ENCODE data around the gene ZHX3.

The ZHX3 gene

DNA sequence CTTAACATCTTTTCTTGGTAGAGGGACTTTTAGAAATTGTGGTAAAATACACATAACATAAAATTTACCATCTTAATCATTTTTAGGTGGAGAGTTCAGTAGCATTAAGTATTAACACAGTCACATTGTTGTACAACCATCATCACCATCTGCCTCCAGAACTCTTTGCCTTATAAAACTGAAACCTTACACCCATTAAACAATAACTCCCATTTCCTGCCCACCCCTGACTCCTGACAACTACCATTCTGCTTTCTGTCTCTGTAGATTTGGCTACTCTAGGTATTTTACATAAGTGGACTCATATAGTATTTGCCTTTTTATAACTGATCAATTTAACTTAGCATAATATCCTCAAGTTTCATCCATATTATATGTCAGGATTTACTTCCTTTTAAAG lies 88.7 kb downstream of the ZHX3 start:
- ChIA-PET POLR2A (no interaction called here), CTCF (interaction anchor here (1.1 kb wide), 1 partner anchor 94 kb away, joined by 3 read pairs; no protein-coding TSS in a partner anchor)
- Histone ChIP-seq H3K4me3 (ENCODE audit: control insufficient read depth in 1 of 7, extremely low read depth in 1 of 7, insufficient read depth in 4 of 7, low read depth in 2 of 7, low read length in 6 of 7) (no peak overlapping the region), H3K4me1 (ENCODE audit: control extremely low read depth in 1 of 4, control insufficient read depth in 4 of 4, insufficient read depth in 4 of 4, low read length in 3 of 4) (peaks cover 0 to 15% (median 8%) of the 10 kb centered on the region in 4 experiments), H3K9me3 (ENCODE audit: control extremely low read depth in 1 of 5, control insufficient read depth in 4 of 5, insufficient read depth in 2 of 5, low read depth in 1 of 5, low read length in 4 of 5) (no peaks in the 10 kb centered on the region), H3K27ac (ENCODE audit: insufficient read depth in 1 of 2, low read depth in 1 of 2, low read length in 2 of 2, poor library complexity in 1 of 2, severe bottlenecking in 2 of 2) (no peak overlapping the region), H3K36me3 (ENCODE audit: control insufficient read depth in 4 of 4, insufficient read depth in 4 of 4, low read length in 3 of 4) (no peaks in the 10 kb centered on the region), H3K27me3 (replicated peaks in 2 of 5; ENCODE audit: control insufficient read depth in 4 of 5, insufficient read depth in 5 of 5, low read length in 4 of 5) (peaks cover 0 to 5% (median 0%) of the 10 kb centered on the region in 5 experiments)
- no peak for DNase-seq

GRCh38 chr20:41226426-41226825 lies 91.1 kb downstream of the ZHX3 start:
- no peaks in the 10 kb centered on the region for H3K36me3 ChIP-seq (ENCODE audit: control insufficient read depth in 4 of 4, insufficient read depth in 4 of 4, low read length in 3 of 4)

DNA sequence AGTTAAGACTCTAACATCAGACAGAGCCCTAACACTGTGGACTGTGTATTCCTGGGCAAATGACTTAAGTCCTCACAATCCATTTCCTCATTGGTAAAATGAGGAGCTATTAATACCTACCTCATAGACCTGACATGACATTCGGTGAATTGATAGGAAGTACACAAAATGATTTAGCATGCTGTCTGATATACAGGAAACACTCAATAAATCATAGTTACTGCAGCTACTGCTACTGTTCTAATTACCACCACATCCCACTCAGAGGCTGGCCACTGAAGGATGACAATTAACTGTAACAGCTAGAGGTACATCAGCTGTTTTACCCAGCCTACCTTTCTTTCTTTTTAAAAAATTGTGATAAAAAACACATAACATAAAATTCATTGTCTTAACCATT lies 92.4 kb downstream of the ZHX3 start:
- H3K27ac ChIP-seq (ENCODE audit: insufficient read depth in 1 of 2, low read depth in 1 of 2, low read length in 2 of 2, poor library complexity in 1 of 2, severe bottlenecking in 2 of 2) = no peak overlapping the region
- no peaks in the 10 kb centered on the region for H3K36me3 ChIP-seq (ENCODE audit: control insufficient read depth in 4 of 4, insufficient read depth in 4 of 4, low read length in 3 of 4)
- WGBS (ENCODE audit: insufficient coverage) = no CpG with 5 or more reads among the region's 1 CpG
- H3K9me3 ChIP-seq (ENCODE audit: control extremely low read depth in 1 of 5, control insufficient read depth in 4 of 5, insufficient read depth in 2 of 5, low read depth in 1 of 5, low read length in 4 of 5) = no peaks in the 10 kb centered on the region
- no peak overlapping the region for H3K4me3 ChIP-seq (ENCODE audit: control insufficient read depth in 1 of 7, extremely low read depth in 1 of 7, insufficient read depth in 4 of 7, low read depth in 2 of 7, low read length in 6 of 7)
- peaks cover 0 to 16% (median 6%) of the 10 kb centered on the region in 4 experiments for H3K4me1 ChIP-seq (ENCODE audit: control extremely low read depth in 1 of 4, control insufficient read depth in 4 of 4, insufficient read depth in 4 of 4, low read length in 3 of 4)
- ChIA-PET CTCF (interaction anchor here (1.1 to 3.1 kb wide), 5 partner anchors 22 to 114 kb away, joined by 4 to 12 read pairs (median 4); no protein-coding TSS in a partner anchor), POLR2A (no interaction called here)
- no peaks in the 10 kb centered on the region for H3K27me3 ChIP-seq (replicated peaks in 2 of 5; ENCODE audit: control insufficient read depth in 4 of 5, insufficient read depth in 5 of 5, low read length in 4 of 5)
- DNase-seq = peak in 2 of 3 donors; percentile 61 to 73

More at GRCh38 chr20:41226426-41226825, 91.1 kb downstream of the ZHX3 start:
- Histone ChIP-seq H3K4me1 (ENCODE audit: control extremely low read depth in 1 of 4, control insufficient read depth in 4 of 4, insufficient read depth in 4 of 4, low read length in 3 of 4) (peaks cover 0 to 16% (median 6%) of the 10 kb centered on the region in 4 experiments), H3K27ac (ENCODE audit: insufficient read depth in 1 of 2, low read depth in 1 of 2, low read length in 2 of 2, poor library complexity in 1 of 2, severe bottlenecking in 2 of 2) (no peak overlapping the region), H3K4me3 (ENCODE audit: control insufficient read depth in 1 of 7, extremely low read depth in 1 of 7, insufficient read depth in 4 of 7, low read depth in 2 of 7, low read length in 6 of 7) (no peak overlapping the region), H3K27me3 (replicated peaks in 2 of 5; ENCODE audit: control insufficient read depth in 4 of 5, insufficient read depth in 5 of 5, low read length in 4 of 5) (no peaks in the 10 kb centered on the region), H3K9me3 (ENCODE audit: control extremely low read depth in 1 of 5, control insufficient read depth in 4 of 5, insufficient read depth in 2 of 5, low read depth in 1 of 5, low read length in 4 of 5) (no peaks in the 10 kb centered on the region)
- ChIA-PET POLR2A (no interaction called here), CTCF (interaction anchor here (1.0 to 1.1 kb wide), 2 partner anchors 34 to 54 kb away, joined by 3 to 4 read pairs; no protein-coding TSS in a partner anchor)
- no peak for DNase-seq
- WGBS (ENCODE audit: insufficient coverage) = 90% methylated on average over 1 of the region's 1 CpG

GRCh38 chr20:41224281-41224680 lies 93.2 kb downstream of the ZHX3 start:
- Histone ChIP-seq H3K4me3 (ENCODE audit: control insufficient read depth in 1 of 7, extremely low read depth in 1 of 7, insufficient read depth in 4 of 7, low read depth in 2 of 7, low read length in 6 of 7) (no peak overlapping the region), H3K36me3 (ENCODE audit: control insufficient read depth in 4 of 4, insufficient read depth in 4 of 4, low read length in 3 of 4) (no peaks in the 10 kb centered on the region), H3K4me1 (ENCODE audit: control extremely low read depth in 1 of 4, control insufficient read depth in 4 of 4, insufficient read depth in 4 of 4, low read length in 3 of 4) (peaks cover 0 to 16% (median 6%) of the 10 kb centered on the region in 4 experiments), H3K27ac (ENCODE audit: insufficient read depth in 1 of 2, low read depth in 1 of 2, low read length in 2 of 2, poor library complexity in 1 of 2, severe bottlenecking in 2 of 2) (no peak overlapping the region), H3K9me3 (ENCODE audit: control extremely low read depth in 1 of 5, control insufficient read depth in 4 of 5, insufficient read depth in 2 of 5, low read depth in 1 of 5, low read length in 4 of 5) (no peaks in the 10 kb centered on the region), H3K27me3 (replicated peaks in 2 of 5; ENCODE audit: control insufficient read depth in 4 of 5, insufficient read depth in 5 of 5, low read length in 4 of 5) (no peaks in the 10 kb centered on the region)
- CTCF ChIA-PET = interaction anchor here (1.1 to 3.1 kb wide), 9 partner anchors 11 to 187 kb away, joined by 3 to 12 read pairs (median 4); no protein-coding TSS in a partner anchor
- POLR2A ChIA-PET = no interaction called here
- 67% methylated on average over 1 of the region's 1 CpG for WGBS (ENCODE audit: insufficient coverage)
- peak in 2 of 3 donors; percentile 38 to 62 for DNase-seq

DNA sequence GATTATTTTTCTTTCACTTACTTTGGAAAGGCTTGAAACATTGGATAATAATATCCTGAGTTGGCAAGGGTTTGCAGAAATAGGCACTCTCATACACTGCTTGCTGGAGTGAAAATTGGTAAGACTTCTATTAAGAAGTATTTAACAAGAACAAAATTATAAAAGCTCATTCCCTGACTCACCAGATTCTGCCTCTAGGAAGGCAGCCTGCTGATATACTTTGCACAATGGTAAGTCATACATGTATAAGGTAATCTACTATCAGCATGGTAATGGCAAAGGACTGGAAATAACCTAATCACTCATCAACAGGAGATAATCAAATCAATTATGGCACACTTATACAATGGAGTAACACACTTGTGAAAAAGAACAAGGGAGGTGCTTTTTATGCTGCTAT lies 94.4 kb downstream of the ZHX3 start:
- H3K4me1 ChIP-seq (ENCODE audit: control extremely low read depth in 1 of 4, control insufficient read depth in 4 of 4, insufficient read depth in 4 of 4, low read length in 3 of 4) = peaks cover 0 to 16% (median 6%) of the 10 kb centered on the region in 4 experiments
- DNase-seq = no peak
- no peak overlapping the region for H3K4me3 ChIP-seq (ENCODE audit: control insufficient read depth in 1 of 7, extremely low read depth in 1 of 7, insufficient read depth in 4 of 7, low read depth in 2 of 7, low read length in 6 of 7)
- H3K27me3 ChIP-seq (replicated peaks in 2 of 5; ENCODE audit: control insufficient read depth in 4 of 5, insufficient read depth in 5 of 5, low read length in 4 of 5) = no peaks in the 10 kb centered on the region
- no peak overlapping the region for H3K27ac ChIP-seq (ENCODE audit: insufficient read depth in 1 of 2, low read depth in 1 of 2, low read length in 2 of 2, poor library complexity in 1 of 2, severe bottlenecking in 2 of 2)
- POLR2A ChIA-PET = no interaction called here
- CTCF ChIA-PET = interaction anchor here (1.2 to 3.1 kb wide), 7 partner anchors 10 to 188 kb away, joined by 3 to 12 read pairs (median 5); no protein-coding TSS in a partner anchor
- no peaks in the 10 kb centered on the region for H3K9me3 ChIP-seq (ENCODE audit: control extremely low read depth in 1 of 5, control insufficient read depth in 4 of 5, insufficient read depth in 2 of 5, low read depth in 1 of 5, low read length in 4 of 5)
- H3K36me3 ChIP-seq (ENCODE audit: control insufficient read depth in 4 of 4, insufficient read depth in 4 of 4, low read length in 3 of 4) = no peaks in the 10 kb centered on the region

GRCh38 chr20:41222703-41223102 lies 94.8 kb downstream of the ZHX3 start:
- Histone ChIP-seq H3K4me3 (ENCODE audit: control insufficient read depth in 1 of 7, extremely low read depth in 1 of 7, insufficient read depth in 4 of 7, low read depth in 2 of 7, low read length in 6 of 7) (no peak overlapping the region), H3K27me3 (replicated peaks in 2 of 5; ENCODE audit: control insufficient read depth in 4 of 5, insufficient read depth in 5 of 5, low read length in 4 of 5) (no peaks in the 10 kb centered on the region), H3K27ac (ENCODE audit: insufficient read depth in 1 of 2, low read depth in 1 of 2, low read length in 2 of 2, poor library complexity in 1 of 2, severe bottlenecking in 2 of 2) (no peak overlapping the region), H3K9me3 (ENCODE audit: control extremely low read depth in 1 of 5, control insufficient read depth in 4 of 5, insufficient read depth in 2 of 5, low read depth in 1 of 5, low read length in 4 of 5) (no peaks in the 10 kb centered on the region), H3K36me3 (ENCODE audit: control insufficient read depth in 4 of 4, insufficient read depth in 4 of 4, low read length in 3 of 4) (no peaks in the 10 kb centered on the region), H3K4me1 (ENCODE audit: control extremely low read depth in 1 of 4, control insufficient read depth in 4 of 4, insufficient read depth in 4 of 4, low read length in 3 of 4) (peaks cover 0 to 13% (median 6%) of the 10 kb centered on the region in 4 experiments)
- CTCF ChIA-PET = interaction anchor here (1.1 to 3.1 kb wide), 5 partner anchors 10 to 116 kb away, joined by 4 to 12 read pairs (median 5); no protein-coding TSS in a partner anchor
- POLR2A ChIA-PET = no interaction called here
- no peak for DNase-seq

DNA sequence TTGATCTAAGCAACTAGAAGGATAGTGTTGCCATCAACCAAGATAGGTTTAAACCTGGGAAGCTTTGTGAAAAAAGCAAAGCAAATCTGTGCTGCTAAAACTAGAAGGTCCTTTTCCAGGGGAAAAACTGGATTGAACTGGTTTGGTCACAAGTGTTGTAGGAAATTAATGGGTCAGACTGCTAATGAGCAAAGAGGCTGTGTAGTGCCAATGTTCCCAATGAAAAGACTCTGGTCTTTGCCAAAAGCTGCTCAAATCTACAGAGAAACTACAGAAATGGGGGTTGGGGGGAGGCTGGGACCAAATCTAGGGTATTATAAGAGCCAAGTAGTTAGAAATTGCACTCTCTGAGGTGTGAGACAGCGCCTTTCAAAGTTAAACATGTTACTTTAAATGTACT lies 95.2 kb downstream of the ZHX3 start:
- WGBS (ENCODE audit: insufficient coverage) = no CpG with 5 or more reads among the region's 1 CpG
- Histone ChIP-seq H3K36me3 (ENCODE audit: control insufficient read depth in 4 of 4, insufficient read depth in 4 of 4, low read length in 3 of 4) (no peaks in the 10 kb centered on the region), H3K4me3 (ENCODE audit: control insufficient read depth in 1 of 7, extremely low read depth in 1 of 7, insufficient read depth in 4 of 7, low read depth in 2 of 7, low read length in 6 of 7) (no peak overlapping the region), H3K9me3 (ENCODE audit: control extremely low read depth in 1 of 5, control insufficient read depth in 4 of 5, insufficient read depth in 2 of 5, low read depth in 1 of 5, low read length in 4 of 5) (no peaks in the 10 kb centered on the region), H3K27ac (ENCODE audit: insufficient read depth in 1 of 2, low read depth in 1 of 2, low read length in 2 of 2, poor library complexity in 1 of 2, severe bottlenecking in 2 of 2) (no peak overlapping the region), H3K4me1 (ENCODE audit: control extremely low read depth in 1 of 4, control insufficient read depth in 4 of 4, insufficient read depth in 4 of 4, low read length in 3 of 4) (peaks cover 0 to 13% (median 6%) of the 10 kb centered on the region in 4 experiments), H3K27me3 (replicated peaks in 2 of 5; ENCODE audit: control insufficient read depth in 4 of 5, insufficient read depth in 5 of 5, low read length in 4 of 5) (no peaks in the 10 kb centered on the region)
- ChIA-PET POLR2A (no interaction called here), CTCF (interaction anchor here (1.1 to 1.7 kb wide), 2 partner anchors 19 to 47 kb away, joined by 4 read pairs; no protein-coding TSS in a partner anchor)
- no peak for DNase-seq
